Nephron (organoid): Measurements from ENCODE around the gene POLR3K.

Experiments
- H3K27ac Mint-ChIP-seq, 3 experiments: 2 replicates each; pipeline ENCODE4 v1.8.0; 2020; ENCODE audit warnings: mixed read lengths in 3 of 3, mild to moderate bottlenecking in 2 of 3, moderate library complexity in 1 of 3
- H3K27me3 Mint-ChIP-seq: 2 replicates; pipeline ENCODE4 v1.8.0; 2021; ENCODE audit warnings: low read depth, mild to moderate bottlenecking, moderate library complexity, mixed read lengths
- H3K36me3 Mint-ChIP-seq: 2 replicates; pipeline ENCODE4 v1.8.0; 2020; ENCODE audit warnings: low read depth, mixed read lengths
- H3K4me1 Mint-ChIP-seq: 2 replicates; pipeline ENCODE4 v1.8.0; 2020; ENCODE audit warnings: mixed read lengths
- H3K4me3 Mint-ChIP-seq, 3 experiments: 2 replicates each; pipeline ENCODE4 v1.8.0; 2020; ENCODE audit warnings: mild to moderate bottlenecking in 3 of 3, mixed read lengths in 3 of 3, moderate library complexity in 2 of 3
- H3K9me3 Mint-ChIP-seq: 2 replicates; pipeline ENCODE4 v1.8.0; 2020; ENCODE audit warnings: mixed read lengths
- TF ChIP-seq, protein P1 (sequence below), 3 experiments: fragments of 200-600 bp; sonication (generic); IDR thresholded peaks; one replicate each; pipeline ENCODE4 v1.5.0; 2021; ENCODE audit warnings: antibody characterized with exemption in 3 of 3; ENCODE audit not compliant: unreplicated experiment in 3 of 3

Gene POLR3K

DNA sequence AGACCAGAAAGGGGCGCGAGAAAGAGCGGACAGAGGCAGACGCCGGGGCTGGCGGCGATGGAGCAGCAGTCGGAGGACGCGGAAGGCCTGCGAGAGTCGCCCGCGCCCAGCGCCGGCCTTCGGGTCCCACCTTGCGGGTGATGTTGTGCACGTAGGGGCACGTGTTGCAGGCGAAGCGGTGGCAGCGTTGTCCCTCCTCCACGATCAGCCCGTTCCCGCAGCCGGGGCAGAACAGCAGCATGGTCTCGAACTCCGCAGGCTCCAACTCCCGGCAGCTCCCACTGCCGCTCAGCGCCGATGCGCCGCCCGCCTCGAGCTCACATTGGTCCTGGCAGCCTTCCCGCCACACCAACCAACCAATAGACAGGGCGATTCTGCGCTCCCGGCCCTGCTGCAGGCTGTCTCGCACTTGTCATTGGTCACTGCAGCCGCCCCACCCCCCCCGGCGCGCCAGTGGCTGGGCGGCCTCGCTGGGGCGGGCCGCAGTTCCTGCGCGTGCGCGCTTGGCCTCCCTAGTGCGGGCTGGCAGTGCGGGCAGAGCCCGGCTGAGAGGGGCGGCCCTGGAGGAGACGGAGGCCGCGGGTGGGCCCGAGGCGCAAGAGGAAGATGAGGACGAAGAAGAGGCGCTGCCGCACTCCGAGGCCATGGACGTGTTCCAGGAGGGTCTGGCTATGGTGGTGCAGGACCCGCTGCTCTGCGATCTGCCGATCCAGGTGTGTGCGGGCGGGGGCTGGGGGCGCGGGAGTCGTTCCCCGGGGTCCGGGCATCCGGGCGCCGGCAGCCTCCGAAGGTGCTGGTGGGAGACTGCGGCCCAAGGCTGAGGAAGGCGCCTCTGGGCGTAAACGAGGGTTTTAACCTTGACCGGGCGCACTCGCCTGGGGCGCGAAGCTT lies at the start of gene POLR3K, which contains the start of gene SNRNP25:
POLR3K (minus strand) TSS at position 263 of the 891 bp plus-strand sequence; CDS start at position 241, 22 bp downstream.
SNRNP25 (plus strand) TSS at position 483 of the 891 bp plus-strand sequence; CDS start at position 672, 189 bp downstream.
- Mint-ChIP-seq H3K27me3 (no peaks in the 10 kb centered on the region), H3K9me3 (no peaks in the 10 kb centered on the region), H3K4me3 (peak within 1 kb of the TSS; percentile 90 to 96 (median 94)), H3K36me3 (peaks cover 30% of the 10 kb centered on the region), H3K27ac (peak within 1 kb of the TSS; percentile 46 to 95 (median 83)), H3K4me1 (peaks cover 16% of the 10 kb centered on the region)
- TF ChIP-seq, protein P1, sequence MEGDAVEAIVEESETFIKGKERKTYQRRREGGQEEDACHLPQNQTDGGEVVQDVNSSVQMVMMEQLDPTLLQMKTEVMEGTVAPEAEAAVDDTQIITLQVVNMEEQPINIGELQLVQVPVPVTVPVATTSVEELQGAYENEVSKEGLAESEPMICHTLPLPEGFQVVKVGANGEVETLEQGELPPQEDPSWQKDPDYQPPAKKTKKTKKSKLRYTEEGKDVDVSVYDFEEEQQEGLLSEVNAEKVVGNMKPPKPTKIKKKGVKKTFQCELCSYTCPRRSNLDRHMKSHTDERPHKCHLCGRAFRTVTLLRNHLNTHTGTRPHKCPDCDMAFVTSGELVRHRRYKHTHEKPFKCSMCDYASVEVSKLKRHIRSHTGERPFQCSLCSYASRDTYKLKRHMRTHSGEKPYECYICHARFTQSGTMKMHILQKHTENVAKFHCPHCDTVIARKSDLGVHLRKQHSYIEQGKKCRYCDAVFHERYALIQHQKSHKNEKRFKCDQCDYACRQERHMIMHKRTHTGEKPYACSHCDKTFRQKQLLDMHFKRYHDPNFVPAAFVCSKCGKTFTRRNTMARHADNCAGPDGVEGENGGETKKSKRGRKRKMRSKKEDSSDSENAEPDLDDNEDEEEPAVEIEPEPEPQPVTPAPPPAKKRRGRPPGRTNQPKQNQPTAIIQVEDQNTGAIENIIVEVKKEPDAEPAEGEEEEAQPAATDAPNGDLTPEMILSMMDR (IDR thresholded peaks at IDR 0.05; ENCODE audit: unreplicated experiment in 3 of 3): no peak

DNA sequence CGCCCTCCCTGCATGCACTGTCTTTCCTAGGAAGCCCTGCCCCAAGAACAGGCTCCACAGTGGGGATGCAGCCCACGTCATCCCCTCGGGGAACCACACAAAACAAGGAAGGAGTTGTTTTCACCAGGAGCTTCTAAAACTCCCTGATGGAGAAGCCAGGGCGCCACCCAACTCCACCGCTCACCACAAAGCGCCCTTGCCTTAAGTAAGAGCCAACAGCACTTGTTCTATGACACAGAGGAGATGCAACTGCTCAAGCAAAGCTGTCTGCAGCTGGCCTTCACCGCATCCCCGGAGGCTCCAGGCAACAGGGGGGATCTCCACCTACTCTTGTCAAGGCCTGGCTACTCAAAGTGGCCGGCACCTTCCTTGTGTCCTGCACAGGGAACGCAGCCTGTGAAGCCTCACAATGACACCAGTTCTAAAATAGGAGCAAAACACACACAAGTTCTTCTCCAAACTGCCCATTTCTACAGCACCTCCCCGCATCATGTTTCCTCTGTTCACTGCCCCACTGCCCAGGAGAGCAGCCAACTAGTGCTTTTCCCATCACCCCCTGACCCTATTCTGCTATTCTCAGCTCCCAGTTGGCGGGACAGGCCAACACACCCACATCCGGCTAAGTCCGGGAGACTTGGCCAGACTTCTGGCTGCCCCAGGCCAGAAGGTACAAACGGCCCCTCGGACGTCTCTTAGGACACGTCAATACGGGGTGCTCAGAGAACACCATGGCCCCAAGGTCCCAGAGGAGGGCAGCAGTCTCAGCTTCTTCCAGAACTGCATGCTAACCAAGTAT lies 48.9 kb upstream of the POLR3K start:
- peaks cover 13% of the 10 kb centered on the region for H3K4me1 Mint-ChIP-seq
- no peaks in the 10 kb centered on the region for H3K27me3 Mint-ChIP-seq
- no peaks in the 10 kb centered on the region for H3K9me3 Mint-ChIP-seq
- peak overlapping the region in 2 of 3 experiments; percentile 12 to 16 for H3K27ac Mint-ChIP-seq
- peak overlapping the region in 1 of 3 experiments; percentile 9 for H3K4me3 Mint-ChIP-seq
- H3K36me3 Mint-ChIP-seq: peaks cover 11% of the 10 kb centered on the region
- TF ChIP-seq, protein P1 (IDR thresholded peaks at IDR 0.05; ENCODE audit: unreplicated experiment in 3 of 3): no peak

DNA sequence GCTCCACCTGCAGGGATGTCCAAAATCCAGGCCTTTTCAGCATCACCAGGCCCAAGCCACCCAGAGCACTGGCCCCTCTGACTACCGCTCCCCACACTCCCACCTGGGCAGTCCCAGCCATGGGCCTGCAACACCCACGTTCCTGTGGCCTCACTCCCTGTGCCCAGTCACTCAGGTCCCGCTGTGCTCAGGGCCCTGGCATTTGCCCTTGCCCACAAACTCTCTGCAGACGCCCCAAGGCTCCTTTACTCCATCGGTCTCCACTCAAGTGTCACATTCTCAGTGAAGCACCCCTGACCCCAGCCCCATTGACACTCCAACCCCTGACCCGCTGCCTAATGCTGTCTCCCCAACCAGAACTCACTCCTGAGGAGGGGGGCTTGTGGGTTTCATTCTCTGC lies 48.2 kb upstream of the POLR3K start:
- Mint-ChIP-seq H3K4me3 (no peak overlapping the region), H3K27ac (peak overlapping the region in 2 of 3 experiments; percentile 12 to 16), H3K36me3 (peaks cover 5% of the 10 kb centered on the region), H3K27me3 (no peaks in the 10 kb centered on the region), H3K9me3 (no peaks in the 10 kb centered on the region), H3K4me1 (peaks cover 13% of the 10 kb centered on the region)
- TF ChIP-seq, protein P1 (IDR thresholded peaks at IDR 0.05; ENCODE audit: unreplicated experiment in 3 of 3): no peak

DNA sequence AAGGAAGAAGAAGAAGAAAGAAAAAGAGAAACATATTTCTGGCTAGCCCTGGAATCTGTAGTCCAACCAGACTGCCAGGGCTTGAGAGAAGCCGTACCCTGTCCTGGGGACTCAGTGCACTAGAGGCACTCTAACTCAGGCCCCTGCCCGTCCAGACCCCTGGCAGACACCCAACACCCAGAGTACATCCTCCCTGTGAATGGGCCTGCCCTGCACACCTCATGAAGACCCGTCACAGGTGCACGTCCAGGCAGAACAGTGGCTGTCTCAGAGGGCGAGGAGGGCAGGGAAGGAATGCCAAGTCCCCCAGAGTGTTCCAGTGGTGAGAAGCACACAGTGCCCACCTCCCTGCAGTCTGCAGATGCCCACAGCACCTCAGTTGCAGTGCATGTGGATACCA lies 47.6 kb upstream of the POLR3K start:
- no peak overlapping the region for H3K27ac Mint-ChIP-seq

GRCh38 chr16:97822-98221 lies 44.4 kb upstream of the POLR3K start:
- no peaks in the 10 kb centered on the region for H3K27me3 Mint-ChIP-seq
- peaks cover 4% of the 10 kb centered on the region for H3K36me3 Mint-ChIP-seq
- H3K4me1 Mint-ChIP-seq: peaks cover 13% of the 10 kb centered on the region
- no peak overlapping the region for H3K27ac Mint-ChIP-seq
- H3K4me3 Mint-ChIP-seq: no peak overlapping the region
- TF ChIP-seq, protein P1 (IDR thresholded peaks at IDR 0.05; ENCODE audit: unreplicated experiment in 3 of 3): no peak
- no peaks in the 10 kb centered on the region for H3K9me3 Mint-ChIP-seq

More for the DNA sequence above, 47.6 kb upstream of the POLR3K start:
- TF ChIP-seq, protein P1 (IDR thresholded peaks at IDR 0.05; ENCODE audit: unreplicated experiment in 3 of 3): no peak
- H3K36me3 Mint-ChIP-seq: peaks cover 4% of the 10 kb centered on the region
- H3K27me3 Mint-ChIP-seq: no peaks in the 10 kb centered on the region
- peaks cover 13% of the 10 kb centered on the region for H3K4me1 Mint-ChIP-seq
- no peak overlapping the region for H3K4me3 Mint-ChIP-seq
- no peaks in the 10 kb centered on the region for H3K9me3 Mint-ChIP-seq
